ENCODE data around the gene SARDH. TPM values are rescaled to one million over a fixed set of nuclear protein-coding genes. Genes with fewer than 3 reads are reported as not detected.
A peak's percentile ranks its signal among the peaks of the same experiment; 100 is the strongest.

The SARDH gene
- total RNA-seq, 4 donors from 2014 or later, result 0.39 to 2.9 (median 0.51) TPM

DNA sequence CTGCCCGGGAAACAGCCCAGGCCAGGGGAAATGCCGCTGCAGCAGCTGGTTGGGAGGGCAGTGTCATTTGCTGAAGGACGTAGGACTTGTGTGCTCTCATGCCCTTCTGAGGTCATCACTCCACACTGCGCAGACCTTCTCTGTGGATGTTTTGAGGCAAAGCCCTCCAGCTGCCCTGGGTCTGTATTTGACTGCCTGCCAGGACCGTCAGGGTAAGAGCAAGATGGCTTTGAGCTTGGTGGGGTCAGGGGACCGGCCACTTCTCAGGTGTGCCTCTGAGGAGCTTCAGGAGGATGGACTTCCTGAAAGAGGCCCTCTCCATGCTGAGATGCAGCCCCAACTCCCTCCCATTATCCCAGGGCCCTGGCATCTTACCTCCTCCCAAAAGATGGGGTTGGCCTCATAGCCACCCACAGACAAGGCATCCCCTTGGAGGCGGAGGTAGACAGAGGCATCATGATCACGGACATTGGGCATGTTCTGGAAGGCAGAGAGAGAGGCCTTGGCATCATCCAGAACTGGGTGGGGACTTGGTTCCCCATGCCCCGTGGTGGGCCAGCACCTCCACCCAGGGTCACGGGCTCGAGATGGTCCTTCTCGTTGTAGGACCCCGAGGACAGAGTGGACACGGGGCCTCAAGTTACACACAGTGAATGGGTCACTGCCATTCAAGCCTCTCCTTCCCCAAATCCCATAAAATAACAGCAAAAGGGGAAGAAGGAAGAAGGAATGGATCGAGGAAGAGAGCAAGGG is 19.4 kb downstream of the SARDH start:
- no peak for TF ChIP-seq POLR2AphosphoS5 (IDR thresholded peaks at IDR 0.05)
- TF ChIP-seq POLR2A (IDR thresholded peaks at IDR 0.05; ENCODE audit: low read depth), result no peak
- TF ChIP-seq EP300 (IDR thresholded peaks at IDR 0.05), result no peak
- TF ChIP-seq, protein P1, sequence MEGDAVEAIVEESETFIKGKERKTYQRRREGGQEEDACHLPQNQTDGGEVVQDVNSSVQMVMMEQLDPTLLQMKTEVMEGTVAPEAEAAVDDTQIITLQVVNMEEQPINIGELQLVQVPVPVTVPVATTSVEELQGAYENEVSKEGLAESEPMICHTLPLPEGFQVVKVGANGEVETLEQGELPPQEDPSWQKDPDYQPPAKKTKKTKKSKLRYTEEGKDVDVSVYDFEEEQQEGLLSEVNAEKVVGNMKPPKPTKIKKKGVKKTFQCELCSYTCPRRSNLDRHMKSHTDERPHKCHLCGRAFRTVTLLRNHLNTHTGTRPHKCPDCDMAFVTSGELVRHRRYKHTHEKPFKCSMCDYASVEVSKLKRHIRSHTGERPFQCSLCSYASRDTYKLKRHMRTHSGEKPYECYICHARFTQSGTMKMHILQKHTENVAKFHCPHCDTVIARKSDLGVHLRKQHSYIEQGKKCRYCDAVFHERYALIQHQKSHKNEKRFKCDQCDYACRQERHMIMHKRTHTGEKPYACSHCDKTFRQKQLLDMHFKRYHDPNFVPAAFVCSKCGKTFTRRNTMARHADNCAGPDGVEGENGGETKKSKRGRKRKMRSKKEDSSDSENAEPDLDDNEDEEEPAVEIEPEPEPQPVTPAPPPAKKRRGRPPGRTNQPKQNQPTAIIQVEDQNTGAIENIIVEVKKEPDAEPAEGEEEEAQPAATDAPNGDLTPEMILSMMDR (IDR thresholded peaks at IDR 0.05), result no peak
- Histone ChIP-seq H3K4me1 (peaks cover 8 to 20% (median 11%) of the 10 kb centered on the region in 4 donors), H3K27me3 (peaks cover 0 to 22% (median 0%) of the 10 kb centered on the region in 4 donors), H3K36me3 (no peaks in the 10 kb centered on the region), H3K27ac (replicated peaks in 1 of 4) (no peak overlapping the region), H3K4me3 (no peak overlapping the region), H3K9me3 (no peaks in the 10 kb centered on the region)
- DNase-seq (ENCODE audit: extremely low spot score), result no peak
- WGBS, result 90% methylated on average over 12 of the region's 15 CpGs
- intact Hi-C loops (cut with DNase I), result no loop called here

DNA sequence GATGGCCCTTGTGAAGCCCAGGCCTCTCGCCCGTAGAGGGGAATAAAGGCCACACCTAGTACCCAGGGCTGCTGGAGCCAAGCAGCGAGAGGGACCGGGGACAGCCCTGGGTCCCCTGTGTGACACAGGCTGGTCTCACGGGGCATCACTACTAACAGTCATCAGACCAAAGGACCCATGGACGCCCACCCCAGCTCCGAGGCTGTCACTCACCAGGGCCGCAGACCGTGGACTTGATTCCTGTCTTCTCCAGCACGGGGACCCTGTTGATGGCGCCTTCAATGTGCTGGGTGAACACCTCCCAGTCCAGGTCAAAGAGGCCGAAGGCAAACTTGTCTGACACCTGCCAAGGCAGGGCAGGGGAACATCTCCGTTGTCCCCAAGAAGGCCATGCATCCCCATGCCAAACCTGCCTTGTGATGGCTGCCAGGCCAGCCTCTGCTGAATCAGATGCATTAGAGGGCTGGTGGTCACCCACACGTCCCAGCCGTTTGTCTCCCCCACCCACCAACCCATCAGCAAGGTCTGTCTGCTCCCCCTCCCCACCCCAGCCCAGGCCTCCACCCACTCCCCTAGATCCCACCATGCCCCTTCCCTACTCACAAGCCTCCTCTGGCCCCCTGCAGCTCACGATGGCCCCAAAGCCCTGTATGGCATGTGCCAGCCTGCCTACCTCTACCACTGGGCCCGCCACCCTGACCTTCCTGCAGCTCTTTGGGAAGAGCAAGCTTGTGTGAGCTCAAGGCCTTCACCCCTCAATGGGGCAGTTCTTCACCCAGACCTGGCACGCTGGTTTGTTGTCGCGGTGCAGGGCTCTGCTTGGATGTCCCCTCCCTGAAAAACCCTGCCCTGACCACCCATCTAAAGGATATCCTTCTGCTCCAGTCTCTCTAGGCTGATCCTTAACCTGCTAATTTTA is 20.8 kb downstream of the SARDH start:
- Histone ChIP-seq H3K4me1 (peaks cover 8 to 20% (median 11%) of the 10 kb centered on the region in 4 donors), H3K9me3 (no peaks in the 10 kb centered on the region), H3K36me3 (no peaks in the 10 kb centered on the region), H3K27ac (replicated peaks in 1 of 4) (no peak overlapping the region), H3K4me3 (no peak overlapping the region), H3K27me3 (peaks cover 0 to 28% (median 0%) of the 10 kb centered on the region in 4 donors)
- DNase-seq (ENCODE audit: extremely low spot score), result no peak
- intact Hi-C loops (cut with DNase I), result no loop called here
- TF ChIP-seq, protein P1 (IDR thresholded peaks at IDR 0.05), result no peak
- TF ChIP-seq EP300 (IDR thresholded peaks at IDR 0.05), result no peak
- TF ChIP-seq POLR2A (IDR thresholded peaks at IDR 0.05; ENCODE audit: low read depth), result no peak
- TF ChIP-seq POLR2AphosphoS5 (IDR thresholded peaks at IDR 0.05), result no peak
- WGBS, result 99% methylated on average over 12 of the region's 20 CpGs

DNA sequence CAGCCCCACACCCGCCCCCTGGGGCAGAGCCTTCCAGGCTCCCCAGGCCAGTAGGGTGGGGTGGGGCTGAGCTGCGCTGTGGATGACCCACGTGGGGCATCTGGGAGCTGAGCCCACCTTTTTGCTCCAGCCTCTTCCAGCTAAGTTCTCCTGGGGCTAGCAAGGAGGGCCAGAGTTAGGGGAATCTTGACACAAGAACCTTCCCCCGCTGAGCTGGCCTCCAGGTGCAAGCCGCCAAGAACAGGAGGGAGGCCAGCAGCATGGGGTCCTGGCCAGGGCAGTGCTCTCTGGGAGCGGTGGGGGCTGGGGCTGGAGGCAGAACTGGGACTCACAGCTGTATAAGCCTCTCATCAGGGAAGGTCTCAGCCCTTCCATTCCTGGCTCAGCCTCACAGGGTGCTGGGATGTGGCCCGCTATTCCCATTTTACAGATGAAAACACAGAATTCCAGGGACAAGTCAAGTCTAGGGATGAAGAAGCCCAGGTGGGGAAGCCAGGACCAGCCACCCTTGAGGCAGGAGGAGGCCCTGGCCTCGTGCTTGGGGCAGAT is 21.5 kb downstream of the SARDH start:
- no peak overlapping the region for H3K27ac ChIP-seq (replicated peaks in 1 of 4)
- peaks cover 0 to 28% (median 0%) of the 10 kb centered on the region in 4 donors for H3K27me3 ChIP-seq
- TF ChIP-seq POLR2A (IDR thresholded peaks at IDR 0.05; ENCODE audit: low read depth) (no peak), EP300 (IDR thresholded peaks at IDR 0.05) (no peak), POLR2AphosphoS5 (IDR thresholded peaks at IDR 0.05) (no peak)
- TF ChIP-seq, protein P1 (IDR thresholded peaks at IDR 0.05), result no peak
- intact Hi-C loops (cut with DNase I), result no loop called here
- no peaks in the 10 kb centered on the region for H3K36me3 ChIP-seq
- no peaks in the 10 kb centered on the region for H3K9me3 ChIP-seq
- no peak for DNase-seq (ENCODE audit: extremely low spot score)
- H3K4me3 ChIP-seq, result no peak overlapping the region
- peaks cover 8 to 20% (median 11%) of the 10 kb centered on the region in 4 donors for H3K4me1 ChIP-seq
- no CpG with 5 or more reads among the region's 8 CpGs for WGBS

DNA sequence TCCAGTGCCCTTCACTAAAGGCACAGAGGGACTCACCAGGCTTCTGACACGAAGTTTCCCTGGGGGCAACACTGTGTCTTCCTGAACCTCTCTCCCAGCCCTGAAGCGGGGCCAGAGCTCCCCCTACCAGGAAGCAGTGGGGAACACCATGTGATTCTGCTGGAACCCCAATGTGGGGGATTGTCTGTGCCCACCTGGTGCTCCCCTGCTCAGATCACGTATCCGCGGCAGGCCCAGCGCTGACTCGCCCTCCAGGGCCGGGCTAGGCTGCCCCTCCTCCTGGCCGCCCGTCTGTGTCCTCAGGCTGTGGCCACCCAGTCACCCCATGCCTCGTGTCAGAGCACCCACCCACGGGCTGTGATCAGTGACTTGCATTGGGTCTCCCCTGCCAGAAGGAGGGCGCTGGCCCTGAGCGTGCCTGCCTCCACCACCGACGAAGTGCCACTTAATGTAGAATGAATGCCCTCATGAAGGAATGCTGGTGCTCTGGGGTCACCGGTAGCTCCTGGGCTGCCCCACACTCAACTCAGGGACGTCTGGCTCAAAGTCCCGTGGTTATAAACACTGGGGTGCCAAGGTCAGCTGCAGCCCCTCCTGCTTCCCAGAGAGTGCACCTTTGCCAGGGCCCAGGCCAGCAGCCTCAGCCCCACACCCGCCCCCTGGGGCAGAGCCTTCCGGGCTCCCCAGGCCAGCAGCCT is 22.1 kb downstream of the SARDH start:
- DNase-seq (ENCODE audit: extremely low spot score), result no peak
- Histone ChIP-seq H3K4me1 (peaks cover 8 to 20% (median 11%) of the 10 kb centered on the region in 4 donors), H3K4me3 (no peak overlapping the region), H3K27ac (replicated peaks in 1 of 4) (peak overlapping the region in 2 of 4 donors; percentile 13 to 53), H3K36me3 (no peaks in the 10 kb centered on the region), H3K27me3 (peaks cover 0 to 28% (median 0%) of the 10 kb centered on the region in 4 donors), H3K9me3 (no peaks in the 10 kb centered on the region)
- intact Hi-C loops (cut with DNase I), result no loop called here
- TF ChIP-seq POLR2AphosphoS5 (IDR thresholded peaks at IDR 0.05), result no peak
- TF ChIP-seq, protein P1 (IDR thresholded peaks at IDR 0.05), result peak in 1 of 3 experiments; percentile 11
- WGBS, result 78% methylated on average over 6 of the region's 21 CpGs

Measured in esophagus muscularis mucosa (tissue), 4 donors.